Heart left ventricle (tissue), 13 donors: Measurements from ENCODE around the gene SPP1.

Source experiments
- POLR2A ChIP-seq, 2 donors: fragments of 450-650 bp; IDR thresholded peaks; one replicate each; pipeline ENCODE4 v1.6.1; 2017; ENCODE audit warnings: antibody characterized with exemption in 2 of 2, mild to moderate bottlenecking in 2 of 2, moderate library complexity in 2 of 2
- TF ChIP-seq, protein P1 (sequence below), 12 donors: fragments of 200-600 bp; sonication (generic) in 4 of 12; IDR thresholded peaks; one replicate each; pipeline versions ENCODE4 v1.5.0 to v1.8.0; 2018 to 2022; ENCODE audit warnings: antibody characterized with exemption in 12 of 12, mild to moderate bottlenecking in 5 of 12
- donor health status: ischemic (EF 13 %, LVEDD 7.1; RV severe dilation, severe dysfunction).
- donor health status: DM: no; HTN: yes; CAD: no.
- donor health status: DM: no; HTN: no; CAD: no.
- donor health status: ischemic (EF 25% LVEDD 6.9; RV normal size, moderate dysfunction).
- donor health status: ischemic (EF 25% LVEDD 5.7; RV mildly dilated, moderate dysfunction).
- donor health status: ischemic (EF 35%, LVEDD 5.7; RV mildly dilated, moderate dysfunction).
- donor health status: nonischemic (EF 11% LVEDD 7.7; RV severe dilation, severe dysfunction).
- donor health status: DM: yes; HTN: yes; CAD: no.
- donor health status: PGD.
- donor health status: ischemic (EF 29% LVEDD 5.4; RV normal size, mild dysfunction).
- donor health status: nonischemic (EF 23%, LVEDD 6.1; RV moderate dilation, normal function).

DNA sequence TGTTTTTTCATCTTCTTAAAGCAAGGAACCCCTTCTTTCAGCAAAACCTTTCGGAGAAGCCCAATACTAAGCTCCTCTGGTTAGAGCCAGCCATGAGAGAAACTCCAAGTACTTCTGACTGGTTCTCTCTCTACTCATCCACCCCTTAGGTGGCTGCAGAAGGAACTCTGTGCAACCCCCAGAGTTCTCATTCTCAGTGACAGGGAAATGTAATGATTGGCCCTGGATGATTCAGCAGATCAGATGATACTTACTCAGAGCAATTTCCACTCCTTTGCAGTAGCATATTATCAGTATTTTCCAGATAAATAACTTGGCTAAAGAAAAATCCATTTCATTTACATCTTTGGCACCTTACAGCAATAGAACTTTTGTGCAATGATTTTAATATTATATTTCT is 3.2 kb downstream of the SPP1 start:
- TF ChIP-seq POLR2A (IDR thresholded peaks at IDR 0.05): no peak
- TF ChIP-seq, protein P1, sequence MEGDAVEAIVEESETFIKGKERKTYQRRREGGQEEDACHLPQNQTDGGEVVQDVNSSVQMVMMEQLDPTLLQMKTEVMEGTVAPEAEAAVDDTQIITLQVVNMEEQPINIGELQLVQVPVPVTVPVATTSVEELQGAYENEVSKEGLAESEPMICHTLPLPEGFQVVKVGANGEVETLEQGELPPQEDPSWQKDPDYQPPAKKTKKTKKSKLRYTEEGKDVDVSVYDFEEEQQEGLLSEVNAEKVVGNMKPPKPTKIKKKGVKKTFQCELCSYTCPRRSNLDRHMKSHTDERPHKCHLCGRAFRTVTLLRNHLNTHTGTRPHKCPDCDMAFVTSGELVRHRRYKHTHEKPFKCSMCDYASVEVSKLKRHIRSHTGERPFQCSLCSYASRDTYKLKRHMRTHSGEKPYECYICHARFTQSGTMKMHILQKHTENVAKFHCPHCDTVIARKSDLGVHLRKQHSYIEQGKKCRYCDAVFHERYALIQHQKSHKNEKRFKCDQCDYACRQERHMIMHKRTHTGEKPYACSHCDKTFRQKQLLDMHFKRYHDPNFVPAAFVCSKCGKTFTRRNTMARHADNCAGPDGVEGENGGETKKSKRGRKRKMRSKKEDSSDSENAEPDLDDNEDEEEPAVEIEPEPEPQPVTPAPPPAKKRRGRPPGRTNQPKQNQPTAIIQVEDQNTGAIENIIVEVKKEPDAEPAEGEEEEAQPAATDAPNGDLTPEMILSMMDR (IDR thresholded peaks at IDR 0.05): no peak
